Cerebellar nuclear complex (tissue), 1 donor: ENCODE results near the gene GFER.
"Not testable (repeated sequence)": the region's sequence is repeated elsewhere in the genome, so short reads cannot be mapped to it uniquely, and the experiment has no call there.

Source experiments
- DNase-seq, 2 experiments: peaks; one replicate each; lab custom pipeline; 2025; lab: John Stamatoyannopoulos, UW

GFER gene

DNA sequence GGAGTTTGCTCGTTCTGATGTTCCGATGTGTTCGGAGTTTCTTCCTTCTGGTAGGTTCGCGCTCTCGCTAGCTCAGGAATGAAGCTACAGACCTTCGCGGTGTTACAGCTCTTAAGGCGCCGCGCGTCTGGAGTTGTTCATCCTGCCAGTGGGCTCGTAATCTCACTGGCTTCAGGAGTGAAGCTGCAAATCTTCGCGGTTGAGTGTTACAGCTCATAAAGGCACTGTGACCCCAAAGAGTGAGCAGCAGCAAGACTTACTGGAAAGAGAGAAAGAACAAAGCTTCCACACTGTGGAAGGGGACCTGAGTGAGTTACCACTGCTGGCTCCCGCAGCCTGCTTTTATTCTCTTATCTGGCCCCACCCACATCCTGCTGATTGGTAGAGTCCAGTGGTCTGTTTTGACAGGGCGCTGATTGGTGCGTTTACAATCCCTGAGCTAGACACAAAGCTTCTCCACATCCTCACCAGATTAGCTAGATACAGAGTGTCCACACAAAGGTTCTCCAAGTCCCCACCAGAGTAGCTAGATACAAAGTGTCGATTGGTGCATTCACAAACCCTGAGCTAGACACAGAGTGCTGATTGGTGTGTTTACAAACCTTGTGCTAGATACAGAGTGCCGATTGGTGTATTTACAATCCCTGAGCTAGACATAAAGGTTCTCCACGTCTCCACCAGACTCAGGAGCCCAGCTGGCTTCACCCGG lies 26.4 kb upstream of the GFER start:
- not testable (repeated sequence) for DNase-seq

- DNase-seq: not testable (repeated sequence)
Observed at GRCh38 chr16:1958143-1958491, 25.9 kb upstream of the GFER start.

- DNase-seq: no peak
Observed at GRCh38 chr16:1958715-1959268, 25.2 kb upstream of the GFER start.

- no peak for DNase-seq
Observed at GRCh38 chr16:1959269-1960039, 24.5 kb upstream of the GFER start, which contains the start of gene NDUFB10. Gene NDUFB10 (plus strand): TSS chr16:1959538. CDS start chr16:1959625, 87 bp downstream.

GRCh38 chr16:1960665-1961630 lies 23.0 kb upstream of the GFER start:
- DNase-seq: no peak

DNA sequence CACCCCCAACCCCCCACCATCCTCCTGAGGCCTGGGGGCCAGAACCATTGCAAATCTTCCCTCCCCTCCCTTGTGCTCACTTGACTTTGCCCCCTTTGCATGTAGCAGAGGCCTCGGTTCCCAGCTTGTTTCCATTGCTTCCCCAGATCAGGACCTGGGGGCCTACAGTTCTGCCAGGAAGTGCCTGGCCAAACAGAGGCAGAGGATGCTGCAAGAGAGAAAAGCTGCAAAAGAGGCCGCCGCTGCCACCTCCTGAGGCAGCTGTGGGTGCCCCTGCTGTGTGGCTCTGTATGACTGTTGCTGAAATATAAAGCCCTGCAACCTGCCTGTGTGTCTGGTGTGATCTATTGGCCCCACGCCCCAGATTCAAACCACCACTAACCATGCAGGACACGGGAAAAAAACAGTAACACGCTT lies 22.3 kb upstream of the GFER start:
- no peak for DNase-seq

DNA sequence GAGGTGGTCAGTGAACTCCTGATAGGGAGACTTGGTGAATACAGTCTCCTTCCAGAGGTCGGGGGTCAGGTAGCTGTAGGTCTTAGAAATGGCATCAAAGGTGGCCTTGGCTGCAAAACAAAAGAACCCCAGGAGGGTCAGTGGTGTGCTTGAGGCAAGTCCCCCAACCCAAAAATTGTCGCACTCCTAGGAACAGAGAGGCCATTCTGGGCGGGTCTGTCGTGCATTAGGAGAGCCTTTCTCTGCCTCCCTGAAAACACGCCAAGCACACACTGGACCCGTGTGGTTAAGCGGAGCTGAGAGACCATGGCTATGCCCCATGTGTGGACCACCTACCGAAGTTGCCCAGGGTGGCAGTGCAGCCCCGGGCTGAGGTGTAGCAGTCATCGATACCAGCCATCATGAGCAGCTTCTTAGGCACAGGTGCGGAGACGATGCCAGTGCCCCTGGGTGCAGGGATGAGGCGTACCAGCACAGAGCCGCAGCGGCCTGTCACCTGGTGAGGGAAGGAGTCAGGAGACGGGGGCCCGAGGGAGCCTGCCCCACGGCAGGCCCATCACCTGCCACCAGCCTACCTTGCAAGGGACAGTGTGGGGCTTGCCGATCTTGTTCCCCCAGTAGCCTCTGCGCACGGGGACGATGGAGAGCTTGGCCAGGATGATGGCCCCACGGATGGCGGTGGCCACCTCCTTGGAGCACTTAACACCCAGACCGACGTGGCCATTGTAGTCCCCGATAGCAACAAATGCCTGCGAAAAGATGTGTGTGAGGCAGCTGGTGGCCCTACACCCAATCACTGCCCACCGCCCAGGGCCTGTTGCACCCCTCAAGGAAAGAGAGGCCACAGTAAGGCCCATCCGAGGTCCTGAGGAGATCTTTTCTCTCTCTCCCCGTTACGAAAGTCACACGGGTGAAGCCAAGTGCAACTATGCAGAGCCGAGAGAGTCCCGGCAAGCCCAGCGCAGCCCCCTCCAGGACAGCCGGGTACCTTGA lies 21.5 kb upstream of the GFER start:
- not testable (repeated sequence) for DNase-seq

- DNase-seq: no peak
Observed at GRCh38 chr16:1963806-1964505, 20.0 kb upstream of the GFER start.

GRCh38 chr16:1964506-1965395 lies 19.2 kb upstream of the GFER start, which contains the start of gene RPS2:
Gene RPS2 (minus strand): TSS chr16:1964826. CDS start chr16:1964625, 201 bp downstream.
- peak; percentile 91 to 94 for DNase-seq

GRCh38 chr16:1965396-1966001 lies 18.5 kb upstream of the GFER start:
- no peak for DNase-seq

GRCh38 chr16:1966460-1966859 lies 17.5 kb upstream of the GFER start, which contains the start of gene RNF151:
Gene RNF151 (plus strand): TSS chr16:1966856. CDS start chr16:1966882, 26 bp downstream.
- DNase-seq: no peak

- no peak for DNase-seq
Observed at GRCh38 chr16:1968146-1968953, 15.6 kb upstream of the GFER start.

DNA sequence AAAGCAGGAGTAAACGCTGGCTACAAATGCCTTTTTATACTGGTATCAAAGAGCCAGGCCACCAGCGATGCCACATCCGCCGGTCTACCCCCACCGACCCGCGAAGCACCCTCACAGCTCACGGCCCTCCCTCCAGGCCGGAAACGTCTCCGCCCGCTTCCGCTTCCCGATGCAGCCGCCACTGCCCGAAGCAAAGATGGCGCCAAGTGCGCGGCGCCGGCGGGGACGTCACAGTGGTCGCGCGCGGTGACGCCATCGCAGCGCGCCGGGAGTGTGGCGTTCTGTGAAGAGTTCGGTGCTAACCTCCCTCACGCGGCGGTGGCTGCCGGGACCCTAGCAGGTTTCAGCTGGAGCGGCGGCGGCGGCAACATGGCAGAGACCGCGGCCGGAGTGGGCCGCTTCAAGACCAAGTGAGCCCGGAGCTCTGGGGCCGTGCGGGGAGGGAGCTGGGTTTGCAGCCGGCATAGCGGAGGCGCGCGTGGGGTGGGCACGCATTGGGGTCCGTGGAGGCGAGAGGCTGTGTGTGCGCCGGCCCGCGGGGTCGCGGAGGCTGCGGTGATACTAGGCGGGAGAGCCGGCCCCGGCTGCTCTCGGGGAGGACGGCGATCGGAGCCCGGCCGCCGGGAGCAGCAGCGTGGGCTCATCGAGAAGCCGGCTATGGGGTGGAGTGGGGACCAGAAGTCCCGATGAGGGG lies 12.1 kb upstream of the GFER start, which contains the start of gene TBL3:
Gene TBL3, plus strand, starts transcription at position 258 of the 694 bp plus-strand sequence. Its CDS starts 112 bp downstream, at position 370.
- peak in 1 of 2 experiments; percentile 56 for DNase-seq

DNA sequence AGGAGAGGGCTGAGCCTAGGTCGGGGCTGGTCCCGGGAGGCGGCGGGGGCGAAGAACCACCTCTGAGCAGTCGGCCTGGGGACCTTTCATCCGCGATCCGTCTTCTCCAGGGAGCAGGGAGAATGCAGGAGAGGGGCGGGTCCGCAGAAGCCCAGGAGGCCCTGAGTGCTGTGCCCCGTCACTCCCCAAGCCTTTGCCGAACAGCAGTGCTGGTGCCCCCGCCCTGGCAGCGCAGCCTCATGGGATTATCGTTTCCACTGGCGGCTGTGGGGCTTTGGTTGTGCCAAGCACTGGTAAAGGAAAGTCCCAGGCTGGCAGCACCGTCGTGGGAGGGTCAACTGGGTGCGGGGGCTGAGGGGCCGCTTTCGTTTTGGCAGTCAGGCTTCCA lies 11.5 kb upstream of the GFER start:
- DNase-seq: no peak

- DNase-seq: no peak
Observed at GRCh38 chr16:1973461-1974156, 10.4 kb upstream of the GFER start.
